LNCAP (cell line): Measurements from ENCODE around the gene TNN.

ENCODE experiments used
- CTCF ChIP-seq: fragments of 450-650 bp; IDR thresholded peaks from 2 replicates; pipeline ENCODE4 v1.5.1; 2017; ENCODE audit warnings: mild to moderate bottlenecking

TNN gene

GRCh38 chr1:175197531-175197930, 129.9 kb downstream of the TNN start:
- no peak for TF ChIP-seq CTCF
